GM12878 (cell line): ENCODE measurements around the gene CFAP54. TPM values are rescaled to one million over a fixed set of nuclear protein-coding genes. Genes with fewer than 3 reads are reported as not detected.

Experiments
- ATAC-seq: fragments of 200-7000 bp; cut with Tn5 transposase; 3 replicates; pipeline ENCODE4 v1.9.1; 2020; ENCODE audit warnings: mild to moderate bottlenecking, moderate library complexity
- BruUV-seq: library from RNA; stranded (reverse); fragments of 400-500 nt; replicated peaks from 2 replicates; lab custom pipeline; 2021; lab: Mats Ljungman, UMichigan
- CTCF ChIA-PET: fragments of 300-600 bp; sonication (Branson Sonifier 250); formaldehyde crosslinking; extraction: SDS; loops from one replicate; lab custom pipeline; 2021; ENCODE audit warnings: inconsistent platforms; lab: Yijun Ruan, JAX
- POLR2A ChIA-PET: fragments of 350-600 bp; formaldehyde crosslinking; extraction: SDS; loops from one replicate; lab custom pipeline; 2021; ENCODE audit warnings: inconsistent platforms; lab: Charles Lee
- RAD21 ChIA-PET: fragments of 300-600 bp; sonication (Branson Sonifier 250); formaldehyde crosslinking; loops from one replicate; lab custom pipeline; 2023; ENCODE audit warnings: antibody characterized with exemption; ENCODE audit not compliant: unreplicated experiment; lab: Charles Lee
- SMC1A ChIA-PET: fragments of 300-600 bp; sonication (Branson Sonifier 250); formaldehyde crosslinking; loops from one replicate; lab custom pipeline; 2023; ENCODE audit not compliant: unreplicated experiment, uncharacterized antibody; lab: Charles Lee
- DNase-seq: peaks from one replicate; pipeline ENCODE4 v3.0.0-alpha.2; 2011; ENCODE audit warnings: low read depth, low spot score
- FAIRE-seq: peaks from 3 replicates; lab custom pipeline; 2011; peaks lifted over from hg19 to GRCh38; lab: Jason Lieb, UNC
- H2AFZ ChIP-seq: 2 replicates; pipeline ENCODE4 v1.6.0; 2011; ENCODE audit warnings: low read depth, low read length, control low read depth; ENCODE audit not compliant: control insufficient read depth
- H3K27ac ChIP-seq: 2 replicates; pipeline ENCODE4 v1.5.1; 2011; ENCODE audit warnings: control low read depth; ENCODE audit not compliant: control insufficient read depth, insufficient read depth
- H3K27me3 ChIP-seq, 2 experiments: replicated peaks in 1 of 2; 2 replicates each; pipeline versions ENCODE4 v1.6.0 to v1.6.1; 2011; ENCODE audit warnings: low read length in 1 of 2; ENCODE audit not compliant: control insufficient read depth in 2 of 2, insufficient read depth in 2 of 2
- H3K36me3 ChIP-seq, 2 experiments: 2 replicates each; pipeline ENCODE4 v1.5.1; 2011; ENCODE audit warnings: low read length in 1 of 2; ENCODE audit not compliant: control insufficient read depth in 2 of 2, insufficient read depth in 2 of 2
- H3K4me1 ChIP-seq: 2 replicates; pipeline ENCODE4 v1.6.1; 2011; ENCODE audit warnings: mild to moderate bottlenecking, low read length, moderate library complexity, mixed read lengths; ENCODE audit not compliant: control insufficient read depth, insufficient read depth
- H3K4me2 ChIP-seq: 2 replicates; pipeline ENCODE4 v1.6.0; 2011; ENCODE audit warnings: control low read depth; ENCODE audit not compliant: control insufficient read depth, insufficient read depth
- H3K4me3 ChIP-seq: fragments of 200-600 bp; sonication (generic); 2 replicates; pipeline ENCODE4 v1.5.1; 2016
- H3K79me2 ChIP-seq: 2 replicates; pipeline ENCODE4 v1.6.0; 2011; ENCODE audit warnings: low read length; ENCODE audit not compliant: control insufficient read depth, insufficient read depth
- H3K9ac ChIP-seq: 2 replicates; pipeline ENCODE4 v1.8.0; 2011; ENCODE audit warnings: low read length, control low read depth, mixed read lengths; ENCODE audit not compliant: control insufficient read depth, insufficient read depth
- H3K9me3 ChIP-seq: replicated peaks from 3 replicates; pipeline ENCODE4 v1.5.1; 2011; ENCODE audit warnings: mild to moderate bottlenecking, low read length; ENCODE audit not compliant: control insufficient read depth, insufficient read depth
- H4K20me1 ChIP-seq: 2 replicates; pipeline ENCODE4 v1.6.0; 2011; ENCODE audit not compliant: control insufficient read depth, insufficient read depth
- ESRRA ChIP-seq: IDR thresholded peaks from 2 replicates; pipeline ENCODE4 v1.6.1; 2012; ENCODE audit warnings: mild to moderate bottlenecking, low read length, improper control_type of control experiment
- FOXM1 ChIP-seq: IDR thresholded peaks from 2 replicates; pipeline ENCODE4 v1.6.1; 2012; ENCODE audit warnings: low read depth, mild to moderate bottlenecking, inconsistent platforms, low read length, moderate library complexity
- NR2C2 ChIP-seq: IDR thresholded peaks from 2 replicates; pipeline ENCODE4 v1.6.1; 2011; ENCODE audit warnings: borderline replicate concordance, low read depth; ENCODE audit not compliant: control insufficient read depth, insufficient read length
- RB1 ChIP-seq: fragments of 450-650 bp; formaldehyde crosslinking; IDR thresholded peaks from 2 replicates; pipeline ENCODE4 v1.6.1; 2017; ENCODE audit warnings: mild to moderate bottlenecking, borderline replicate concordance
- SMARCA5 ChIP-seq: fragments of 450-650 bp; IDR thresholded peaks from 2 replicates; pipeline ENCODE4 v1.6.1; 2017; ENCODE audit warnings: mild to moderate bottlenecking
- TCF12 ChIP-seq: IDR thresholded peaks from 2 replicates; pipeline ENCODE4 v1.6.1; 2011; ENCODE audit warnings: low read depth, mild to moderate bottlenecking, low read length
- YBX1 ChIP-seq: fragments of 450-650 bp; IDR thresholded peaks from 2 replicates; pipeline ENCODE4 v1.6.1; 2016; ENCODE audit warnings: antibody characterized with exemption
- YY1 ChIP-seq: IDR thresholded peaks from 2 replicates; pipeline ENCODE4 v1.6.1; 2011; ENCODE audit warnings: low read depth, mild to moderate bottlenecking, low read length
- ZNF207 ChIP-seq: fragments of 450-650 bp; IDR thresholded peaks from 2 replicates; pipeline ENCODE4 v1.6.1; 2014; ENCODE audit warnings: antibody characterized with exemption, mild to moderate bottlenecking, borderline replicate concordance
- WGBS: methylation state at CpG from one replicate; pipeline ENCODE4 v1.1.6; 2016; ENCODE audit warnings: low lambda C conversion rate; ENCODE audit not compliant: insufficient replicate concordance, insufficient coverage; ENCODE audit errors: missing lambda C conversion rate; 5-methylcytosine and 5-hydroxymethylcytosine counted together
- in situ Hi-C: fragments of 300-500 bp; cut with MboI; formaldehyde crosslinking; loops from 9 replicates; pipeline ENCODE4 v1.14.3; 2018; ENCODE audit warnings: mixed read lengths
- intact Hi-C: fragments of 100-400 bp; cut with micrococcal nuclease; formaldehyde crosslinking; loops from one replicate; pipeline ENCODE4 v1.14.2; 2022; ENCODE audit not compliant: unreplicated experiment
- polyA plus RNA-seq, 11 experiments: library from polyadenylated mRNA; depleted of rRNA in 4 of 11; unstranded in 6 of 11; stranded (reverse) in 5 of 11; fragments of >200 nt; fragmentation: Nextera tagmentation in 4 of 11; fragmentation: Illumina TruSeq in 1 of 11; extraction: Ambion mirVana in 4 of 11; extraction: Trizol in 1 of 11; gene quantifications; 1 replicate in 1 of 11; 2 replicates in 10 of 11; pipeline versions ENCODE4 v1.2.1 to v1.2.3, GENCODE V29; 2011 to 2016; ENCODE audit warnings: inconsistent platforms in 2 of 11, missing spikeins in 2 of 11, low read depth in 1 of 11
- total RNA-seq, 4 experiments: library from RNA; depleted of rRNA in 3 of 4; stranded (reverse); fragments of >200 nt in 3 of 4; fragmentation: Illumina TruSeq in 1 of 4; extraction: Trizol in 1 of 4; gene quantifications; 2 replicates each; pipeline versions ENCODE4 v1.2.1 to v1.2.3, GENCODE V29; 2013 to 2021

Gene CFAP54
- total and polyA plus RNA-seq, 10 of the 15 experiments (the other 5 are each of a cell fraction or from before 2014, with no cell fraction given), result 0.19 to 1.5 (median 0.56) TPM

- no peak for TF ChIP-seq FOXM1
- no peak for TF ChIP-seq RB1
- TF ChIP-seq TCF12, result no peak
- TF ChIP-seq SMARCA5, result no peak
- TF ChIP-seq ESRRA, result no peak
- no peak for TF ChIP-seq YBX1
- TF ChIP-seq NR2C2, result no peak
- no peak for TF ChIP-seq YY1
- no peak for TF ChIP-seq ZNF207
- Histone ChIP-seq H3K9me3 (no peaks in the 10 kb centered on the region), H3K27me3 (no peaks in the 10 kb centered on the region), H3K27ac (no peak overlapping the region), H3K4me2 (no peak overlapping the region), H2AFZ (no peak overlapping the region), H3K9ac (no peak overlapping the region), H3K36me3 (no peaks in the 10 kb centered on the region), H3K4me1 (peaks cover 13% of the 10 kb centered on the region), H3K79me2 (no peaks in the 10 kb centered on the region), H3K4me3 (no peak overlapping the region), H4K20me1 (no peaks in the 10 kb centered on the region)
- CTCF ChIA-PET, result interaction anchor here (0.5 to 16.7 kb wide), 2 partner anchors 35 to 1410 kb away, joined by 3 to 304 read pairs; partner anchors contain the start of gene NR2C1
- intact Hi-C loops (no loop called here), in situ Hi-C loops (no loop called here)
- no peak for ATAC-seq
- no TSS peak for BruUV-seq
- RAD21 ChIA-PET, result no interaction called here
- POLR2A ChIA-PET, result no interaction called here
- WGBS, result 90% methylated on average over 2 of the region's 2 CpGs
- no peak for DNase-seq
- FAIRE-seq, result no peak
- SMC1A ChIA-PET, result no interaction called here
Observed at GRCh38 chr12:96483116-96483515, 6.3 kb upstream of the CFAP54 start.
